ENCODE results near the gene PRADC1. TPM values are rescaled to one million over a fixed set of nuclear protein-coding genes. Genes with fewer than 3 reads are reported as not detected.

PRADC1 gene
- total RNA-seq: 10 to 100 TPM; 12.8 to 27.1 (median 22.8) TPM
- polyA plus RNA-seq: 10 to 100 TPM; 10.4 to 29.5 (median 21.0) TPM
- long read RNA-seq, donor 1, transcript PRADC1-201 (5 exons, 1,083 nt): major isoform, 21 of 192 reads
- long read RNA-seq, donor 1, partial matches to known transcripts: 165 of 192 reads
- long read RNA-seq, donor 1, other reads (novel, unspliced or antisense): 5 of 192 reads
- long read RNA-seq, donor 2, transcript PRADC1-201 (5 exons, 1,083 nt): major isoform, 12 of 17 reads
- long read RNA-seq, donor 2, partial matches to known transcripts: 5 of 17 reads
- long read RNA-seq, donor 2, other reads (novel, unspliced or antisense): 0 of 17 reads

DNA sequence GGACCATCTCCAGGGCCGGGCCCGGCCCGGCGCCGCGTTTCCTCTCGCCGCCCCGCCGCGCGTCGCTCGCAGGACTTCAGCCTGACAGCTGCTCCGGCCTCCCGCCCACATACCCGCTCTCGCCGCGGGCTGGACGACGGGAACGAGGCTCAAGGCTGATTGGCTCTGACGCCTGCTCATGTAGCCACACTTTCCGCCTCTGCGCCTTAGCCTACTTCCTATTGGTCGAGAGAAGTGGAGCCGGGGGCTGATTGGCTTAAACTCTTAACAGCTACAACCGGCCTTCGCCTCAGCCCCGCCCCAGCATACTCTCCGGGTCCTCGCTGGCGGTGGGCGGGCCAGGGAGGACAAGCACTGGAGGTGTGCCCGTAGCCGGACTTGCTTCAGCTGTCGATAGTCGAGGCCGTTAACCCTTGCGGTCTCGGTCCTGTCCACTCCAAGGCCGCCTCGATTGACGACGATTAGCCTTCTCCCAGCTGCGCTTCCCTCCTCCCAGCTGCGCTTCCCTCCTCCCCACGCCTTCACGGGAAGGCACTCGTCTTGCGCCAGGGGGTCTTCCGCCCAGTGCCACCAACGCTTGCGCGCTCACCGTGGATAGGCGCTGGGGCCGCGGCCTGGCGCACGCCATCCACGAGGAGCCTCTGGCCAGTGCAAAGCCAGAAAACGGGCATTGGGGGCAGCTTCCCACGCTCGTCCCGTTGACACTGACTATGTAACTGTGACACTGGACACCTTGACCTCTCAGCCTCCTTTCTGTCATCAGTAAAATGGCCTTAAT is at the start of gene PRADC1:
TSS of gene PRADC1 (minus strand) at position 86 of the 778 bp plus-strand sequence. CDS start at position 7, 79 bp downstream.
- H3K36me3 ChIP-seq: peaks cover 0 to 43% (median 6%) of the 10 kb centered on the region in 6 donors
- no peaks in the 10 kb centered on the region for H3K27me3 ChIP-seq (replicated peaks in 1 of 7)
- H3K27ac ChIP-seq: peak within 1 kb of the TSS; percentile 82 to 98 (median 94)
- intact Hi-C loops (cut with DNase I; ENCODE audit: low total_unique reads): no loop called here
- H3K4me1 ChIP-seq: peaks cover 25 to 48% (median 41%) of the 10 kb centered on the region in 6 donors
- H3K4me3 ChIP-seq: peak within 1 kb of the TSS; percentile 74 to 98 (median 90)
- no peaks in the 10 kb centered on the region for H3K9me3 ChIP-seq
- WGBS, 5 donors: 0% methylated on average over 3 to 67 of the region's 67 CpGs
- TF ChIP-seq, protein P1, sequence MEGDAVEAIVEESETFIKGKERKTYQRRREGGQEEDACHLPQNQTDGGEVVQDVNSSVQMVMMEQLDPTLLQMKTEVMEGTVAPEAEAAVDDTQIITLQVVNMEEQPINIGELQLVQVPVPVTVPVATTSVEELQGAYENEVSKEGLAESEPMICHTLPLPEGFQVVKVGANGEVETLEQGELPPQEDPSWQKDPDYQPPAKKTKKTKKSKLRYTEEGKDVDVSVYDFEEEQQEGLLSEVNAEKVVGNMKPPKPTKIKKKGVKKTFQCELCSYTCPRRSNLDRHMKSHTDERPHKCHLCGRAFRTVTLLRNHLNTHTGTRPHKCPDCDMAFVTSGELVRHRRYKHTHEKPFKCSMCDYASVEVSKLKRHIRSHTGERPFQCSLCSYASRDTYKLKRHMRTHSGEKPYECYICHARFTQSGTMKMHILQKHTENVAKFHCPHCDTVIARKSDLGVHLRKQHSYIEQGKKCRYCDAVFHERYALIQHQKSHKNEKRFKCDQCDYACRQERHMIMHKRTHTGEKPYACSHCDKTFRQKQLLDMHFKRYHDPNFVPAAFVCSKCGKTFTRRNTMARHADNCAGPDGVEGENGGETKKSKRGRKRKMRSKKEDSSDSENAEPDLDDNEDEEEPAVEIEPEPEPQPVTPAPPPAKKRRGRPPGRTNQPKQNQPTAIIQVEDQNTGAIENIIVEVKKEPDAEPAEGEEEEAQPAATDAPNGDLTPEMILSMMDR (IDR thresholded peaks at IDR 0.05 in 8 of 11, conservative IDR thresholded peaks at IDR 0.05 in 3 of 11): peak in 2 of 11 experiments; percentile 20 to 29
- peak; percentile 87 to 92 (median 88) for TF ChIP-seq POLR2AphosphoS5 (IDR thresholded peaks at IDR 0.05)
- TF ChIP-seq POLR2A (IDR thresholded peaks at IDR 0.05): peak in 1 of 3 donors; percentile 36
- peak; percentile 98 for DNase-seq

DNA sequence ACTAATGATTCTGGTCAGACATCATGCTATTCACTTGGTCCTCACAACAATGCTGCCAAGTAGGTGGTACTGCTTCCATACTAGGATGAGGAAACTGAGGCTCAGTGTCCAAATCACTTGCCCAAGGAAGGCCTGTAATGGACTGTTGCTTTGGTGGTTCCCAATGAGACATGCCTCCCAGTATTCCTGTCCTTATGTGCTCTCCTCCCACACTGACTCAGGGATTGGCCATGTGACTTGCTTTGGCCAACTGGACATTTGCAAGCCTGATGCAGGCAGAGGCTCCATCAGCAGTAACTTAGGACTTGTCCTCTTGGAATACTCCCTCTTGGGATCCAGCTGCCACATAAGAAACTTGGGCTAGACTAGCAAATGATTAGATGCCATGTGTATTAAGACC is 48.2 kb upstream of the PRADC1 start:
- H3K4me1 ChIP-seq: peaks cover 0 to 38% (median 27%) of the 10 kb centered on the region in 6 donors
- intact Hi-C loops (cut with DNase I; ENCODE audit: low total_unique reads): loop anchor here (10.0 kb wide), 1 partner anchor 104 kb away; the partner anchor contains the start of gene ALMS1
- DNase-seq: no peak

DNA sequence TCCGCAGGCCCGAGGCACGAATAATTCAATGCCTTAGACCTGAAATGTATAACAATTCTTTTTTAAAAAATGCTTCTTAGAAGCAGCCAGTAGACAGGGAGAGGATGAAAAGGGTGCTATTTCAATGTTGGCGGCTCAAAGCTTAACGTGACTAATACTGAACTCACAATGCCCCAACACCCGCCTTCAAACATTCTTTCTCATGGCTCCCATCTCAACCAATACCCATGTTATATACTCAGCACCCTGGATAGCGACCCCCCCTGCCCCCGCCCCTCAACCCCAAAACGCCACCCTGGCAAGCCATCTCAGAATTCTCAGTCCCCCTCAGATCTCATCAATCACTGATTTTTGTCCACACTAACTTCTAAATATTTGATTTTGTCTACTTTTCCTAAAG is 46.8 kb upstream of the PRADC1 start:
- TF ChIP-seq, protein P1 (IDR thresholded peaks at IDR 0.05 in 8 of 11, conservative IDR thresholded peaks at IDR 0.05 in 3 of 11): no peak
- no peak for TF ChIP-seq POLR2A (IDR thresholded peaks at IDR 0.05)
- no peak for TF ChIP-seq POLR2AphosphoS5 (IDR thresholded peaks at IDR 0.05)
- Histone ChIP-seq H3K27ac (no peak overlapping the region), H3K9me3 (no peaks in the 10 kb centered on the region), H3K4me1 (peaks cover 0 to 24% (median 18%) of the 10 kb centered on the region in 6 donors), H3K36me3 (peaks cover 0 to 13% (median 0%) of the 10 kb centered on the region in 6 donors), H3K4me3 (no peak overlapping the region), H3K27me3 (replicated peaks in 1 of 7) (peaks cover 0 to 13% (median 4%) of the 10 kb centered on the region in 7 donors)
- 84 to 91% (median 88%) methylated on average over 9 of the region's 9 CpGs for WGBS, 5 donors
- intact Hi-C loops (cut with DNase I; ENCODE audit: low total_unique reads): loop anchor here (10.0 kb wide), 1 partner anchor 105 kb away; the partner anchor contains the start of gene ALMS1
- no peak for DNase-seq

More for the DNA sequence above, 48.2 kb upstream of the PRADC1 start:
- no peak overlapping the region for H3K27ac ChIP-seq
- no peak overlapping the region for H3K4me3 ChIP-seq
- peaks cover 0 to 19% (median 6%) of the 10 kb centered on the region in 7 donors for H3K27me3 ChIP-seq (replicated peaks in 1 of 7)
- TF ChIP-seq, protein P1 (IDR thresholded peaks at IDR 0.05 in 8 of 11, conservative IDR thresholded peaks at IDR 0.05 in 3 of 11): no peak
- TF ChIP-seq POLR2A (IDR thresholded peaks at IDR 0.05) (no peak), POLR2AphosphoS5 (IDR thresholded peaks at IDR 0.05) (no peak)
- H3K9me3 ChIP-seq: no peaks in the 10 kb centered on the region
- H3K36me3 ChIP-seq: peaks cover 0 to 13% (median 0%) of the 10 kb centered on the region in 6 donors

Data from spleen (tissue), 13 donors.